Measurements from ENCODE around the gene MORN5.
"Not testable (repeated sequence)": the region's sequence is repeated elsewhere in the genome, so short reads cannot be mapped to it uniquely, and the experiment has no call there.

MORN5 gene

DNA sequence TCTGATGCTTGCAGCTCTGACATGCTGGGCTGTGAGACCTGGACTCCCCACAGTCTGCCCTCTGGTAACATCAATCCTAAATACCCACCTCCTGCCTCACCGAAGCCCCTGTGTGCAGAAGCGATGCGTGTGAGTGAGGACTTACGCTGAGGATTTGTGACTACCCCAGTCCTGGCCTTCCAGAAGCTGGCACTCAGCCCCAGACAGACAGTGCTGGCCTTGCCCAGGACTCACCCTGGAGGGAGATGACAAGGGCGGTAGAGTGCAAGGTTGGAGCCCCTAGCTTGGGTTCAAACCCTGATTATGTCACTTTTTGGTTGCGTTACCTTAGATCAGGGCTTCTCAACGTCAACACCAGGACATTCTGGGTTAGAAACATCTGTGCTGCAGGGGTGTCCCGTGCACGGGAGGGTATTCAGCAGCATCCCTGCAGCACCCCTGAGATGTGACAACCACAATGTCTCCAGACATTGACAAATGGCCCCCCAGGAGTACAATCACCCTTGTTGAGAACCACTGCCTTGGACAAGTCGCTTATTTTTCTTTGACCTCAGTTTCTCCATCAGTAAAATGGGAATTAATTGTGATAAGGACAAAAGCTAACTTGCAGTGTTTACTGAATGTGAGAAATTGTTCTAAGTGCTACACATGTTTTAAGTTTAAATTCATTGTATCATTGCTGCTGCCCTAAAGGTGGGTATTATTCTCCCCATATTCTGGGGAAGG, 43.1 kb upstream of the MORN5 start:
- TF ChIP-seq CSDC2 (CRISPR knock-in tag; IDR thresholded peaks at IDR 0.05): no peak
- no peak for TF ChIP-seq ZNF8 (CRISPR knock-in tag; IDR thresholded peaks at IDR 0.05)
- TF ChIP-seq ZNF565 (CRISPR knock-in tag; conservative IDR thresholded peaks at IDR 0.05; ENCODE audit: low read depth): no peak
- no peak for TF ChIP-seq OSR1 (CRISPR knock-in tag; IDR thresholded peaks at IDR 0.05)
- TF ChIP-seq TCF4 (CRISPR knock-in tag; IDR thresholded peaks at IDR 0.05; ENCODE audit: borderline replicate concordance): no peak
- no peak for TF ChIP-seq ESRRG (CRISPR knock-in tag; IDR thresholded peaks at IDR 0.05)
- no peak for ATAC-seq

DNA sequence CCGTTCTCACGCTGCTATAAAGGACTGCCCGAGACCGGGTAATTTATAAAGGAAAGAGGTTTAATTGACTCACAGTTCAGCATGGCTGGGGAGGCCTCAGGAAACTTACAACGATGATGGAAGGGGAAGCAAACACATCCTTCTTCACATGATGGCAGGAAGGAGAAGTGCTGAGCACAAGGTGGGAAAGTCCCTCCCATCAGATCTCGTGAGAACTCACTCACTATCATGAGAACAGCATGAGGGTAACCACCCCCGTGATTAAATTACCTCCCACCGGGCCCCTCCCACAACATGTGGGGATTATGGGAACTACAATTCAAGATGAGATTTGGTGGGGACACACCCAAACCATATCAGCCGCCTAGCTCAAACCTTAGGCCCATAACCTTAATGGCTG, 42.5 kb upstream of the MORN5 start:
- not testable (repeated sequence) for ATAC-seq

DNA sequence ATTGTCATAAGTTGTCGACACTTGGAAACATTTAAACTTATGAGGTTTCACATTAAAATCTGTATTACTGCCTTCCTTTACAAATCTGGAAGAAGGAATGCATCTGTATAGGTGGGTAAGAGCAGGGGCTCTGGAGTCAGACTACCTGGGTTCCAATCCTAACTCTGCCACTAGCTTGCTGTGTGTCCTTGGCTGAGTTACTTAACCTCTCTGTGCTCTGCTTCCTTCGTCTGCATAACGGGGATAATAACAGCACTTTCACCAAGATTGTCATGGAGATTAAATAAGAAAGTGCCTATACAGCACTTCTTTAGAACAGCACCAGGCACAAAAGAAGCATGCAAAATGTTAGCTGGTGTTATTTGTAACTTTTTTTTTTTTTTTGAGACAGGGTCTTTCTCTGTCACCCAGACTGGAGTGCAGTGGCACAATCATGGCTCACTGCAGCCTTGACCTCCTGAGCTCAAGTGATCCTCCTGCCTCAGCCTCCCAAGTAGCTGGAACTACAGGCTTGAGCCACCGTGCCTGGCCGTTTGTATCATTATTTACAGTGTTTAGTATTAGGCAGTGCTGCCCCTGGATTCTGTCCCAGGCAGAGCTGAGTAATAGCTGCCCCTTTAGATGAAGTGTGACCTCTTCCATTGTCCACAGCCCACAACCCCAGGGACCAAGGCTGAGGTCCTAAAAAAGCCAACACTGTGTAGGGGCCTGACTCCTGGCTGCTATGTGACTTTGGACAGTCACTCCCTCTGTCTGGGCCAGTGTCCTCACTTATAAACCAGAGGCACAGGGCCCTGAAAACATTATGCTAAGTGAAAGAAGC, 41.2 kb upstream of the MORN5 start:
- no peak for ATAC-seq
- TF ChIP-seq ZFP3 (CRISPR knock-in tag; IDR thresholded peaks at IDR 0.05) (no peak), CSDC2 (CRISPR knock-in tag; IDR thresholded peaks at IDR 0.05) (no peak), ESRRG (CRISPR knock-in tag; IDR thresholded peaks at IDR 0.05) (no peak), ARNTL (CRISPR knock-in tag; IDR thresholded peaks at IDR 0.05; ENCODE audit: borderline replicate concordance, low read depth) (no peak), TCF4 (CRISPR knock-in tag; IDR thresholded peaks at IDR 0.05; ENCODE audit: borderline replicate concordance) (no peak), ZNF565 (CRISPR knock-in tag; conservative IDR thresholded peaks at IDR 0.05; ENCODE audit: low read depth) (no peak), ZC3H10 (CRISPR knock-in tag; IDR thresholded peaks at IDR 0.05) (no peak), ZNF8 (CRISPR knock-in tag; IDR thresholded peaks at IDR 0.05) (no peak), BACH2 (CRISPR knock-in tag; IDR thresholded peaks at IDR 0.05; ENCODE audit: borderline replicate concordance) (no peak), ISL1 (CRISPR knock-in tag; IDR thresholded peaks at IDR 0.05) (no peak)
- TF ChIP-seq, protein P1, sequence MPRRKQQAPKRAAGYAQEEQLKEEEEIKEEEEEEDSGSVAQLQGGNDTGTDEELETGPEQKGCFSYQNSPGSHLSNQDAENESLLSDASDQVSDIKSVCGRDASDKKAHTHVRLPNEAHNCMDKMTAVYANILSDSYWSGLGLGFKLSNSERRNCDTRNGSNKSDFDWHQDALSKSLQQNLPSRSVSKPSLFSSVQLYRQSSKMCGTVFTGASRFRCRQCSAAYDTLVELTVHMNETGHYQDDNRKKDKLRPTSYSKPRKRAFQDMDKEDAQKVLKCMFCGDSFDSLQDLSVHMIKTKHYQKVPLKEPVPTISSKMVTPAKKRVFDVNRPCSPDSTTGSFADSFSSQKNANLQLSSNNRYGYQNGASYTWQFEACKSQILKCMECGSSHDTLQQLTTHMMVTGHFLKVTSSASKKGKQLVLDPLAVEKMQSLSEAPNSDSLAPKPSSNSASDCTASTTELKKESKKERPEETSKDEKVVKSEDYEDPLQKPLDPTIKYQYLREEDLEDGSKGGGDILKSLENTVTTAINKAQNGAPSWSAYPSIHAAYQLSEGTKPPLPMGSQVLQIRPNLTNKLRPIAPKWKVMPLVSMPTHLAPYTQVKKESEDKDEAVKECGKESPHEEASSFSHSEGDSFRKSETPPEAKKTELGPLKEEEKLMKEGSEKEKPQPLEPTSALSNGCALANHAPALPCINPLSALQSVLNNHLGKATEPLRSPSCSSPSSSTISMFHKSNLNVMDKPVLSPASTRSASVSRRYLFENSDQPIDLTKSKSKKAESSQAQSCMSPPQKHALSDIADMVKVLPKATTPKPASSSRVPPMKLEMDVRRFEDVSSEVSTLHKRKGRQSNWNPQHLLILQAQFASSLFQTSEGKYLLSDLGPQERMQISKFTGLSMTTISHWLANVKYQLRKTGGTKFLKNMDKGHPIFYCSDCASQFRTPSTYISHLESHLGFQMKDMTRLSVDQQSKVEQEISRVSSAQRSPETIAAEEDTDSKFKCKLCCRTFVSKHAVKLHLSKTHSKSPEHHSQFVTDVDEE (CRISPR knock-in tag; IDR thresholded peaks at IDR 0.05): no peak
- TF ChIP-seq, protein P2, sequence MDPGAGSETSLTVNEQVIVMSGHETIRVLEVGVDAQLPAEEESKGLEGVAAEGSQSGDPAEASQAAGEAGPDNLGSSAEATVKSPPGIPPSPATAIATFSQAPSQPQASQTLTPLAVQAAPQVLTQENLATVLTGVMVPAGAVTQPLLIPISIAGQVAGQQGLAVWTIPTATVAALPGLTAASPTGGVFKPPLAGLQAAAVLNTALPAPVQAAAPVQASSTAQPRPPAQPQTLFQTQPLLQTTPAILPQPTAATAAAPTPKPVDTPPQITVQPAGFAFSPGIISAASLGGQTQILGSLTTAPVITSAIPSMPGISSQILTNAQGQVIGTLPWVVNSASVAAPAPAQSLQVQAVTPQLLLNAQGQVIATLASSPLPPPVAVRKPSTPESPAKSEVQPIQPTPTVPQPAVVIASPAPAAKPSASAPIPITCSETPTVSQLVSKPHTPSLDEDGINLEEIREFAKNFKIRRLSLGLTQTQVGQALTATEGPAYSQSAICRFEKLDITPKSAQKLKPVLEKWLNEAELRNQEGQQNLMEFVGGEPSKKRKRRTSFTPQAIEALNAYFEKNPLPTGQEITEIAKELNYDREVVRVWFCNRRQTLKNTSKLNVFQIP (CRISPR knock-in tag; IDR thresholded peaks at IDR 0.05; ENCODE audit: borderline replicate concordance, low read depth): no peak

DNA sequence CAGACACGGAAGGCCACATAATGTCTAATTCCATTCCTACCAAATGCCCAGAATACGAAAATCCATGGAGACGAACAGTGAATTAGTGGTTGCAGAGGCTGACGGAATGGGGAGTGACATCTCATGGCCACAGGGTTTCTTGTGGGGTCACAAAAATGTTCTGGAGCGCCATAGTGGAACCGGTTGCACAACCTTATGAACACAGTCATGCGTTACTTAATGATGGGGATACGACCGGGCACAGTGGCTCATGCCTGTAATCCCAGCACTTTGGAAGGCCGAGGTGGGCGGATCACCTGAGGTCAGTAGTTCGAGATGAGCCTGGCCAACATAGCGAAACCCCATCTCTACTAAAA, 40.6 kb upstream of the MORN5 start:
- ATAC-seq: no peak
- TF ChIP-seq ZFP3 (CRISPR knock-in tag; IDR thresholded peaks at IDR 0.05) (no peak), TOX (CRISPR knock-in tag; IDR thresholded peaks at IDR 0.05; ENCODE audit: borderline replicate concordance) (no peak), SNAI2 (CRISPR knock-in tag; IDR thresholded peaks at IDR 0.05) (no peak), PPARA (CRISPR knock-in tag; IDR thresholded peaks at IDR 0.05; ENCODE audit: borderline replicate concordance) (no peak), ARNTL (CRISPR knock-in tag; IDR thresholded peaks at IDR 0.05; ENCODE audit: borderline replicate concordance, low read depth) (no peak)
- TF ChIP-seq, protein P1 (CRISPR knock-in tag; IDR thresholded peaks at IDR 0.05): no peak

DNA sequence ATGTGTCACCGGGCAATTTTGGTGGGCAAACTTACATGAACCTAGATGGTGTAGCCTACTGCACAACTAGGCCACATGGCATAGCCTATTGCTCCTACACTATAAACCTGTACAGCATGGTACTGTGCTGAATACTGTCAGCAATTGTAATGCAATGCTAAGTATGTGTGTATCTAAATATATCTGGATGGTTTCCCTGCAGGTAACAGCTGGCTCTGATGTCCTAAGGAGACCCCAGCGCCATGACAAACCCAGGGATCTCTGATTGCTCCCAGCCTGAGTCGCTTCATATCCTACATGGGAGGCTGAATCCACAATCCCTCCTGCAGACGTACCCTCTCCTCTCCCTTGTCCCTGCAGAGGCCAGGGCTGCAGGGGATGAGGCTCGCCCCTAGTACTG, 40.0 kb upstream of the MORN5 start:
- ATAC-seq: no peak
- no peak for TF ChIP-seq PPARA (CRISPR knock-in tag; IDR thresholded peaks at IDR 0.05; ENCODE audit: borderline replicate concordance)
- no peak for TF ChIP-seq ZNF8 (CRISPR knock-in tag; IDR thresholded peaks at IDR 0.05)
- TF ChIP-seq ARNTL (CRISPR knock-in tag; IDR thresholded peaks at IDR 0.05; ENCODE audit: borderline replicate concordance, low read depth): no peak
- no peak for TF ChIP-seq SNAI2 (CRISPR knock-in tag; IDR thresholded peaks at IDR 0.05)
- TF ChIP-seq, protein P3, sequence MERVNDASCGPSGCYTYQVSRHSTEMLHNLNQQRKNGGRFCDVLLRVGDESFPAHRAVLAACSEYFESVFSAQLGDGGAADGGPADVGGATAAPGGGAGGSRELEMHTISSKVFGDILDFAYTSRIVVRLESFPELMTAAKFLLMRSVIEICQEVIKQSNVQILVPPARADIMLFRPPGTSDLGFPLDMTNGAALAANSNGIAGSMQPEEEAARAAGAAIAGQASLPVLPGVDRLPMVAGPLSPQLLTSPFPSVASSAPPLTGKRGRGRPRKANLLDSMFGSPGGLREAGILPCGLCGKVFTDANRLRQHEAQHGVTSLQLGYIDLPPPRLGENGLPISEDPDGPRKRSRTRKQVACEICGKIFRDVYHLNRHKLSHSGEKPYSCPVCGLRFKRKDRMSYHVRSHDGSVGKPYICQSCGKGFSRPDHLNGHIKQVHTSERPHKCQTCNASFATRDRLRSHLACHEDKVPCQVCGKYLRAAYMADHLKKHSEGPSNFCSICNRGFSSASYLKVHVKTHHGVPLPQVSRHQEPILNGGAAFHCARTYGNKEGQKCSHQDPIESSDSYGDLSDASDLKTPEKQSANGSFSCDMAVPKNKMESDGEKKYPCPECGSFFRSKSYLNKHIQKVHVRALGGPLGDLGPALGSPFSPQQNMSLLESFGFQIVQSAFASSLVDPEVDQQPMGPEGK (CRISPR knock-in tag; IDR thresholded peaks at IDR 0.05; ENCODE audit: borderline replicate concordance): no peak
- TF ChIP-seq ZNF70 (CRISPR knock-in tag; IDR thresholded peaks at IDR 0.05): no peak
- TF ChIP-seq BACH2 (CRISPR knock-in tag; IDR thresholded peaks at IDR 0.05; ENCODE audit: borderline replicate concordance): no peak
- no peak for TF ChIP-seq TOX (CRISPR knock-in tag; IDR thresholded peaks at IDR 0.05; ENCODE audit: borderline replicate concordance)
- TF ChIP-seq, protein P4, sequence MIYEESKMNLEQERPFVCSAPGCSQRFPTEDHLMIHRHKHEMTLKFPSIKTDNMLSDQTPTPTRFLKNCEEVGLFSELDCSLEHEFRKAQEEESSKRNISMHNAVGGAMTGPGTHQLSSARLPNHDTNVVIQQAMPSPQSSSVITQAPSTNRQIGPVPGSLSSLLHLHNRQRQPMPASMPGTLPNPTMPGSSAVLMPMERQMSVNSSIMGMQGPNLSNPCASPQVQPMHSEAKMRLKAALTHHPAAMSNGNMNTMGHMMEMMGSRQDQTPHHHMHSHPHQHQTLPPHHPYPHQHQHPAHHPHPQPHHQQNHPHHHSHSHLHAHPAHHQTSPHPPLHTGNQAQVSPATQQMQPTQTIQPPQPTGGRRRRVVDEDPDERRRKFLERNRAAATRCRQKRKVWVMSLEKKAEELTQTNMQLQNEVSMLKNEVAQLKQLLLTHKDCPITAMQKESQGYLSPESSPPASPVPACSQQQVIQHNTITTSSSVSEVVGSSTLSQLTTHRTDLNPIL (CRISPR knock-in tag; IDR thresholded peaks at IDR 0.05; ENCODE audit: low read depth): no peak

Measured in SK-N-SH treated with all-trans-retinoic acid at 6 μM for 48 hours (cell line).